ENCODE results near the gene KRT9.

GRCh38 chr17:41522301-41523224 lies 49.3 kb downstream of the KRT9 start:
- TF ChIP-seq, protein P1, sequence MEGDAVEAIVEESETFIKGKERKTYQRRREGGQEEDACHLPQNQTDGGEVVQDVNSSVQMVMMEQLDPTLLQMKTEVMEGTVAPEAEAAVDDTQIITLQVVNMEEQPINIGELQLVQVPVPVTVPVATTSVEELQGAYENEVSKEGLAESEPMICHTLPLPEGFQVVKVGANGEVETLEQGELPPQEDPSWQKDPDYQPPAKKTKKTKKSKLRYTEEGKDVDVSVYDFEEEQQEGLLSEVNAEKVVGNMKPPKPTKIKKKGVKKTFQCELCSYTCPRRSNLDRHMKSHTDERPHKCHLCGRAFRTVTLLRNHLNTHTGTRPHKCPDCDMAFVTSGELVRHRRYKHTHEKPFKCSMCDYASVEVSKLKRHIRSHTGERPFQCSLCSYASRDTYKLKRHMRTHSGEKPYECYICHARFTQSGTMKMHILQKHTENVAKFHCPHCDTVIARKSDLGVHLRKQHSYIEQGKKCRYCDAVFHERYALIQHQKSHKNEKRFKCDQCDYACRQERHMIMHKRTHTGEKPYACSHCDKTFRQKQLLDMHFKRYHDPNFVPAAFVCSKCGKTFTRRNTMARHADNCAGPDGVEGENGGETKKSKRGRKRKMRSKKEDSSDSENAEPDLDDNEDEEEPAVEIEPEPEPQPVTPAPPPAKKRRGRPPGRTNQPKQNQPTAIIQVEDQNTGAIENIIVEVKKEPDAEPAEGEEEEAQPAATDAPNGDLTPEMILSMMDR (IDR thresholded peaks at IDR 0.05) = no peak
- no peak for TF ChIP-seq POLR2A (IDR thresholded peaks at IDR 0.05)

All from uterus (tissue), 2 donors.